ENCODE results near the gene DNAJB6. TPM values are rescaled to one million over a fixed set of nuclear protein-coding genes. Genes with fewer than 3 reads are reported as not detected.

DNAJB6 gene
- polyA plus RNA-seq, 12 donors = 114 to 166 (median 140) TPM; not detected in 1

DNA sequence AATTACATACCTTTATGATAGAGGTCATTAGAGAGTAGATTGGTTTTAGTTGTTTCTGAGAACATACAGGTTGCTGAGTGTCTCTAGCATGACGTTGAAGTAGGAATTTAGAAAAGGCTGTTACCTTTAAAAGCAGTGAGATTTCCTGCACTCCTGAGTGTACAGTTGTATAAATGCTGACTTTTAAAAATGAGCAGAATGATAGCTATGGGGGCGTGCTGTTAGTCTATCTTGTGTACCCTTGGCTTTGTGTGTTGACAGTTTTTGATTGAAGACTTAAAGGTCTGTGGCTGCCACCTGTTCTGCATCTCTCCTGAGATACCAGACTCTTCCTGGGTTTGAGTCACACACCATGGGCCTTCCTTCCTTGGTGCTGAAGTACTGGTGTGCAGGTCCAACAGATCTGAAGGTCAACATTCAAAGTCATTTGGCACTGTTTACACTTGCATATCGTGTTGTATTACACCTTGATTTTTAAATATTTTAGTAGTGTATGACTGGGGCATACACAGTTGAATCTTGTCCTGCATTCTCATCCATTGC, 23.8 kb downstream of the DNAJB6 start:
- DNase-seq = no peak

DNA sequence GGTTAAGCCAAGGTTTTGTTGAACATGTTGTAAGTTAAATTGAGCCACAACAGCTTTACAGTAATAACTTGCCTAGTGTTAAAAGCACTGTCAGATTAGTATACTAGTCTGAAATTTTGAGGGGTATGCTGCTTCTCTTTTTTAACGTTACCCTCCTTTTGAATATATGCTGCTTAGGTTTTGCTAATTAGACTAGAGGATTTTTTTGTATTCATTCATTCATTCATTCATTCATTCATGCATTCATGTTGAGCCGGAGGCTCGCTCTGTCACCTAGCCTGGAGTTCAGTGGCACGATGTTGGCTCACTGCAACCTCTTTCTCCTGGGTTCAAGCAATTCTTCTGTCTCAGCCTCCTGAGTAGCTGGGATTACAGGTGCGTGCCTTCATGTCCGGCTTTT, 24.7 kb downstream of the DNAJB6 start:
- no peak for DNase-seq

DNA sequence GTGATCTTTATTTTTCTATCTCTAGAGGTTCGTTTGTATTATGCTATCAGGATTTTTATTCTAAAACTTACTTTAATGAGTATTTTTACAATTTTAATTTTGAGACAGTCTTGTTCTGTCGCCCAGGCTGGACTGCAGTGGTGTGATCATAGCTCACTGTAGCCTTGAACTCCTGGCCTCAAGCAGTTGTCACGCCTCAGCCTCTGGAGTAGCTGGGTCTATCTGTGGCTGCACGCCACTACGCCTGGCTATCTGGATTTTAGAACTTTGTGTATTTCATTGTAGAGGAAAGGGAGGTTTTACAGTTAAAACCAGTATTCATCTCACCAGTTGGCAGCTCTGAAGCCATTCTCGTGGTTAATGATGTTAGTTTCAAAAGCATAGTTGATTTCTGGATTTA, 25.9 kb downstream of the DNAJB6 start:
- DNase-seq = no peak

DNA sequence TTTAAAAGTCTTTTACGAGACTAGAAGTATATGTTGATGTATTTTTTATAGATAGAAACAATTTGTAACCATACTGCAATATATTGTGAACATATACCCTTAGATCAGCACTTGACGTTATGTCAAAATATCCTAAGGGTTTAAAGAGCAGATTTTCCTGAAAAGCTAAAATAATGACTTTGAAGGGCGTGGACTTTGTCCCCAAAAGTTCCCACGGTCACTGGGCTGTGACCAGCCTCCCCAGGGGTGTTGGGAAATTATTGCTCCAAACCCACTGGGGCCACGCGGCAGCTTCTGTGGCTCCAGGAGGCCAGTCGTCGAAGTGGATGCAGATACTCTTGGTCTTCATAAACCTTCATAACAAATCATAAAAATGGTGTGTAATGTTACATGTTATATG, 29.9 kb downstream of the DNAJB6 start:
- DNase-seq = no peak

DNA sequence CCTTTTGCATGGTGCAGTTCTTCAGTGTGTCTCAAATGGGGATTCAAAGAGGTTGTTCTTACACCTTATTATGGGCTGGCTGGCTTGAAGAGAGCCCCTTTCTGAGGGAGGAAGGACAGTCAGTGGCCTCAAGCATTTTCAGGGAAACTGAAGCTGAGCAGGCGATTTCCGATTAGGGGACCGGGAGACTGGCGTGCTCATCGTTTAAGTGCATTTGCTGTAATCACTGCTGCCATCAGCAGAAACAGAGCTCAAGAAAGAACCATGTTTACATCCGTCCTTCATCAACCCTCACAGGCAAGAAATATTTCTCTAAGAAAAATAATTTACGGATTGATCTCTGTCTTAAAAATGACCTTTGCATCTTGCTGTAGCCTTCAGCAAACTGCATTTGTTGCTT, 32.2 kb downstream of the DNAJB6 start:
- no peak for DNase-seq

DNA sequence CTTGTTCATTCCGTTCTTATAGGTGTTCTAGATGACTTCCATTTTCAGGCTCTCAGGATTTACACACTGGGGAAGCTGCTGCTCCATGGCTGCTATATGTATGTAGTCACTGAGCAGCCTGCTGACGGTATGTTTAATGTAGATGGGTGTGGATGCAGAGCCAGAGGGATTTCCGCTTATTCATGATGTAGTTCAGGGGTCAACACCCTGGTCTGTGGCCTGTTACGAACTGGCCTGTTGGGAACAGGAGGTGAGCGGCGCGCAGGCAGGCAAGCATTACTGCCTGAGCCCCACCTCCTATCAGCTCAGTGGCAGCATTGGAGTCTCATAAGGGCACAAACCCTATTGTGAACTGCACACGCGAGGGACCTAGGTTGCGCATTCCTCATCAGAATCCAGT, 33.9 kb downstream of the DNAJB6 start:
- no peak for DNase-seq

DNA sequence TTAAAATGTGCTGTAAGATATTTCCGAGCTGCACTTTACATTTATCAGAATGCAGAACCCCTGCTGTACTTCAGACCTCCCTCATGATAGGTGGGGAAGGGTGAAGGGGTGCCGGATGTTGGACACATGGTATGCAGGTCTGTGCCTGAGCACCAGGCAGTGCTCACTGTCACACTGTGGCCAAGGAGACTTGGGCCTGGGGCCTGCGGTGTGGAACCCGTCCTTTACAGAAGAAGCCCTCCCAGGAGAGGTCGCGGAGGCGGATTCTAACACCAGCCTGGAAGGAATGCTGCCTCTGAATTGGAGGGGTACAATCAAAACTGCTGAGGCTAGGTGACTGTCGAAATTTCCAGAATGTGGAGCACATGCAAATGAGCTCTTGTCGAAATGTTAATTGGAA, 34.5 kb downstream of the DNAJB6 start:
- no peak for DNase-seq

DNA sequence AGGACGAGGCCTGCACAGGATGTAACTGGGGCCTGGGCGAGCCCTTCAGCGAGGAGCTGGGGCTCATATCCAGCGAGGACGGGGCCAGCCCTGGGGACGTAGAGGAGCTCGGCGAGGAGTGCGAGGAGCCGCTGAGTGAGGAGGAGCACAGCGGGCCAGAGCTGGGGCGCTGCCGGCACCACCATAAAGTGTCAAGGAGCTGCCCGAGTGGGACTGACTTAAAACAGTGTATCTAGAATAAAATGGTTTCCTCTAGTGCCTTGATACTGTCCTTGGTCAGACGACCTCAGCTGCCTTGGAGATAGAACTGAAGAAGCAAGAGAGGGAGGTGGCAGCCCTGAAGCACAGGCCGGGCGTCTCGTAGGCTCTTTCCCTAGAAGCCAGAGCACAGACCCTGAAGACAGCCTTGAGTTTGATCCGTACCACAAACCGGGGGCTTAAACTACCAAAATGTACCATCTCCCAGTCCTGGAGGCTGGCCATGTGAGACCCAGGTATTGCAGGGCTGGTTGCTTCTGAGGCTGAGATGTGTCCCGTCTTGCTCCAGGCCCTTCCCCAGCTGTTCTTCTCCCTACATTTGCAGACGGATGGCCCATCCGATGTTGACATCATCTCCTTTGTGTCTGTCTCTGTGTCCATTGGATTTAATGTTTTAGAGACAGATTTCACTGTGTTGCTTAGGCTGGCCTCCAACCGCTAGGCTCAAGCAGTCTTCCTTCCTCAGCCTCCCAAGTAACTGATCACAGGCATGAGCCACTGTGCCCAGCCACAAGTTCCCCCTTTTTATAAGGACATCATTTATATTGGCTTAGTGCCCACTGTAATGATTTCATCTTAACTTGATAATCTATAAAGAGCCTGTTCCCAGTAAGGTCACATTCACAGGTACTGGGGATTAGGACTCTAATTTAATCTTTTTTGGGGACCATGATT, 35.8 kb downstream of the DNAJB6 start:
- no peak for DNase-seq

DNA sequence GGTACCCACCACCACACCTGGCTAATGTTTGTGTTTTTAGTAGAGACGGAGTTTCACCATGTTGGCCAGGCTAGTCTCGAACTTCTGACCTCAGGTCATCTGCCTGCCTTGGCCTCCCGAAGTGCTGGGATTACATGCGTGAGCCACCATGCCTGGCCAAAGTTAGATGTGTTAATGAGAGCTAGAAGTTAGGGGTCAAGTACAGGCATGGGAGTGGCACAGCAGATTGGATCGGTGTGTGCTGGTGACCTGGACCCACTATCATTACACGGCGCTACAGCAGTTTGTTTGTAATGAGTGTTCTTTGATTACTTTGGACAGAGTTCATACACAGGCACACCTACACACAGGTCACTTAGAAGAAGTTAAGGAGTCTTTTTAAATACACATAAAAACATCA, 36.7 kb downstream of the DNAJB6 start:
- no peak for DNase-seq

DNA sequence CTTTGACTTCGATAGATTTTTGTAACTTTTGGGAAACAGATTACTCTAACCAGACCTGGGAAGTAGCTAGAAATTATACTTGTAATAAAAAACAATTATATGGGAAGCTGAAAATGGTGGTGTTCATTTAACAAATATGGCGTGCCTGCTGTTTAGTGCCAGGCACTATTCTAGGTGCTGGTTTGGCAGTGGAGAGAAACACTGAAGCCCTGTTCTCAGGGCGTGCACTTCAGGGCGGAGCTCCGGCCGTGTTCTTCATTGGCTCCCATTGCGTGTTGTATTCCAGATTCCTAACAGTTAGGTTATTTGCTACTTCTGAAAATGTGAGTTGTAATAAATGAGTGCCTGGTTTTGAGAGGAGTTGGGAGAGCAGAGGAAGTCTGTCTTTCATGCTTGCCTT, 38.6 kb downstream of the DNAJB6 start:
- DNase-seq = no peak

DNA sequence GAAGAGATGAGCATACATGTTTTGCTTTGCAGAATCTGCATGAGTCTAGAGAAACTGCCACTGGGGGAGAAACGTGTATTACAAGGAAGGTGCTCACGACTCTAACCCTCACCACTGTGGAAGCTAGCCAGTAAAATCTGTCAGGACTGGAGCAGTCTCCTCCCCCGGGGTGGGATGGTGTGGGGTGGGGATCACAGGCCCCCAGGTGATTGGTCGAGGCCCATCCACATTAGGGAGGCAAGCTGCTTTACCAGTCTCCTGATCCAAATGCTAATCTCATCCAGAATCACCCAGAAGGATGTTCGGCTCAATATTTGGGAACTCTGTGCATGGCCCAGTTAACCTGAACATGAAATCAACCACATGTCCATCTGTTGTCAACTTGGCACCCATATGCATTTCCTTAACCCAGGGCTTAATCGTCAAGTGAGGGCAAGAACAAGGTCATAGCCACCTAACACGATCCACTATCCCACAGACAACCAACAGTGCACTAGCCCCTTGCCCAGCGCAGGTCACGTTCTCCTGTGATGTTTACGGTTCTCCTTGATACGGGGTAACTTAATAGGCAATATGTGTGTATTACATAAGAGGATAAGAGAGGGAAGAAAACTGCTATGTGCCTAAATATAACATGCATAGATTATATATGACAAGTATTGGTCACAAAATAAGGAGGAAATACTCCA, 40.8 kb downstream of the DNAJB6 start:
- DNase-seq = no peak

DNA sequence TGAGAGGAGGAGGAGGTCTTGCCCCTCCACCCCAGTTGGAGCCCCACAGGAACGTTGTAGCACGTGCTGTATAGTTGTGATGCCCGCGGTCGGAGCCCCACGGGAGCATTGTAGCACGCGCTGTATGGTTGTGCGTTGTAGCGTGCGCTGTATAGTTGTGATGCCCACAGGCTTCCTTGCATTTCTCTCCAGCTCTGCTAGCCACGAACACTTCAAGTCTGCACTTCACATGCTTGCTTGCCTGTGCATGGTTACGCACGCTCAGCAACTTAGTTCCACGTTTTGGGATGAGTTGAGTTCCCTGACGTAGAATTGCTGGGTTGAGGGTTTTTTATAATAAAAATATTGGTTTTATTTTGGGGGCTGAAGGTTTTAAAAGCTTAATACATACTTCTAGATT, 41.6 kb downstream of the DNAJB6 start:
- no peak for DNase-seq

DNA sequence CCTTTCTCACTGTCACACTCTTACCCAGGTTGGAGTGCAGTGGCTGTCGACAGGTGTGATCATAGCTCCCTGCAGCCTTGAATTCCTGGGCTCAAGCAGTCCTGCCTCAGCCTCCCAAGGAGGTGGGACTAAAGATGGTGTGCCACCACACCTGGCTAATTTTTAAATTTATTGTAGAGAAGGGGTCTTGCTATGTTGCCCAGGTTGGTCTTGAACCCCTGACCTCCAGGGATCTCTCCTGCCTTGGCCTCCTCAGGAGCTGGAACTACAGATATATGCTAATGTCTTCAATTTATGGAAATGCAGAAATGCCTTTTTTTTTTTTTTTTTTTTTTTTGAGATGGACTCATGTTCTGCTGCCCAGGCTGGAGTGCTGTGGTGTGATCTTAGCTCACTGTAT, 42.7 kb downstream of the DNAJB6 start:
- DNase-seq = no peak

DNA sequence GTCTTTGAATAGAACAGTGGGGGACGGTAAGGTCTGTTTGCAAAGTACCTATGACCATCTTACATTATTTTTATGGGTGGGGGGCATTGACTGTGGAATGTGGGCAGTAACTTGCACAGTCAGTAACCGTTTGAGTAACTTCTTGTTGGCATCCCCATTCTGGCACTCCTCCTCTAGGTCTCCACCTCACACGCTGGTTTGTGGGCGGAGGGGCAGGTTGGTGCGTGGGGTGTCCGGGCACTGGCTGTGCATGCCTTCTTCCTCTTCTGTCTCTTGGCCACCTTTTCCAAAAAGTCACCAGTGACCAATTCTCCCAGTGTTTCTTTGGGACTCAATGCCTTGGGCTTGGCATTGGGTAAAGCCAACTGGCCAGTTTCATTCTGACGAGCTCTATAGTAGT, 43.6 kb downstream of the DNAJB6 start:
- no peak for DNase-seq

DNA sequence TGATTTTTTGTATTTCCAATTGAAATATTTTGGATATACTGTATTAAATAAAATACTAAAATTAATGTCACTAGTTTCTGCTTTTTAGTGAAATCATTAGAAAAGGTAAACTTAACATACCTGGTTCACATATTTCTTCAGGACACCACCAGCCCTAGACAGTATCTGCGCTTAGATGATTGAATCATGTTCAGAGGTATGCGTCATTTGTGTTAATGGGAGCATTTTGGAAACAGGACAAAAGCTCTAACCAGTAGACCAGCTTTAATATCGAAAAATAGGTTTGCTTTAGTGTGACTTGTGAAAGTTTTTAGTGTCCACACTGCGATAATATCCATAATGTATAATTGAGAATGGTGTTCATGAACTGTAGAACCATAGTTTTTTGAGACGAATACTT, 47.1 kb downstream of the DNAJB6 start:
- no peak for DNase-seq

DNA sequence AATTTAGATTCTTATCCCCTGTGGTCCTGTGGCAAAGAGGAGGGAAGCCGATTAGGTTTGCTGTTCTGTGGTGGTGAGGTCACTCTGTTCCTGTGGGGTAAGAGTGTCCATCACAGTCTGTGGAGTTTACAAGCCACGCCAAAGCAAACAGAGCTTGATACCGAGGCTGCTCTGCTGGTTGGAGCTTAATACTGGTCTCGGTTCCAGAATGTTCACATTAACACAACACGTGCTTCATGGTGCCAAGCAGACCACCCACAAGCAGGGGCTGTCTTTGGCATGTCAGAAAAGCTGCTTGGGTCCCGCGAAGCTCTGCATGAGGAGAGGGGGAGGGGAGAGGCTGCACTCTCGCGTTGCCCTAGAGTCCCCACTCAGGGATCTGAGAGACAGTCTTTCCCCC, 47.5 kb downstream of the DNAJB6 start:
- DNase-seq = no peak

DNA sequence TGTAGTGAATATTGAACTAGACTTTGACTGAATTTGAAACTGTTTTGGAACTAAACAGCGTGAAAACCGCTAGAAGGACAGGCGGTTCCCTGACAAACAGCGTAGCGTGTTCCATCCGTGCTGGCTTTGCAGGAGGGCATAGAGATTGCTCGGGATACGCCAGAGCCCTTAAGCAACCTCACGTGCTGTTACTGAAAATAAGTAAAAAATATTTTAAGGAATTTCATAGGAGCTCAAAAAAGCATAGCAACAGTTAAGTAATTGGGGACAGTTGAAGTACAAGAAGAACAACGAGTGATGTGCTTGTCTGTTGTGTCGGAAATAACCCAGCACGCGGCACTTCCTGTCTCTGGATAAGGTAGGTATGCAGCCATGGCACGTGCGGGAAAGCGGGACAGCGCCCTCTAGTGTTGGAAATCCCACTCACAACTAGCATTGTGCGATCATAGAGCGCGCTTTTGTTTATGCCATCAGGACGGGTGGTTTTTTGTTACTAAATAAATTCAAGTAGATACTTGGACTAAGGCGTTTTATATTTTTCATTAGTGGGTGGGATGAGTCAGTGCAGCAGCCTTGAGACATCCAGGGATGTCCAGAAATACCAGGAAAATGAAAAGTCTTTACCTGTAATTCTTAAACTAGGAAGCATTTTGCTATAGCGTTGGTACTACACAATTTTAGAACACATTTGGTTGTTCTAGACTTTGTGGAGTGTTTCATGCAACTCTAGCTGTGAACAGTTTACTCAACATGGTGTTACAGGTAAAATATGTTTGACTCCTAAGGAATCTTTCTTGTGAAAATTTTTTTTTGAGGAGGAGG, 50.4 kb downstream of the DNAJB6 start:
- DNase-seq = peak; percentile 66

DNA sequence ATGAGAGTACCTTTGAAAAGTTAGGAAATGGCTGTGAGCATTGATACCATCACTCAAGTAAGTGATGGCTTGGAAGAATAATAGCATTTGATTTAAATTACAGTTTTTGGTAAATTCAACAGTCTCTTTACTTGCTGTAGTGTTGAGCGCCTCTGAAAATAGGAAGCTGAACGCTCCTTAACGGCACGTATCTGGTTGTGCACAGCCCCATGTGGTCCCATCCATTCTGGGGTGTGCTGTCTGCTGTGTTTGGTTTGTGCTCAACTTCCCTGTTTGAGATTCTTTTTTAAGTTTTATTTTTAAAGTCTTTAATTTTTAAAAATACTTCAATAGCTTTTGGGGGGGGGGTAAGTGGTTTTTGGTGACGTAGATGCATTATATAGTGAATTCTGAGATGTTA, 51.5 kb downstream of the DNAJB6 start:
- no peak for DNase-seq

DNA sequence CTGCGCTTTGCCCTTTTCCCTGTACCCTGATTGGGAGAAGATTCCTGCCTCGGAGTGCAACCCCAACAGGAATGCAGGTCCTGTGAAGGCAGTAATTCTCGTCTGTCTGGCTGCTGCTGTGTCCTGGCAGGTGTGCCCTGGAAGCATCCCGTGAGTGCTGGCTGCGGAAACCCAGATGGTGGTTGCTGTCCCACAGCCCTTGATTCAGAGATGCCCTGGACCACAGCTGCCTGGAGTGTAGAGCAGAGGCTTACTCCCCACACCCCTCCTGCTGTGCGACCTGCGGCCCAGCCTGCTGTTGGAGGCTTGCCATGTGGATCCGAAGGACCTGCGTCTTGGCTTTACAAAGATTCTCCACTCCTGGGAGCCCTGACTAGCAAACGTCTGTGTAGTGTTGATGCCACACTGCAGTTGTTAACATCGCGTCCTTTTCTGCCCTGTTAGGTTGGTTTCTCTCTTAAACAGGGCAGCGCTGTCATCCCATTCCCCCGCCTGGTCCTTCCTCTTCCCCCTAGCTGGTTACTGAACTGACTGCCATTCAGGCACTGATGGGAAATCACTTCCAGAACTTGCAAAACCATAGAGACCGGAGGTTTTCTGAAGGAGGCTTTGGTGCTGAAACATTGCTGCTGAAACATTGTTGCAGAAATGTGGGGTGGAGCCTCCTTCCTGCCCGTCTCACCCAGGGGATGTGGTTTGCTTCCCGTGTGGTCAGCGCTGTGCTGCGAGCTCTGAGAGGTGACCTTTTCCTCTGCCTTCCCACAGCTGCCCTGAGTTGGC, 53.3 kb downstream of the DNAJB6 start:
- DNase-seq = no peak

DNA sequence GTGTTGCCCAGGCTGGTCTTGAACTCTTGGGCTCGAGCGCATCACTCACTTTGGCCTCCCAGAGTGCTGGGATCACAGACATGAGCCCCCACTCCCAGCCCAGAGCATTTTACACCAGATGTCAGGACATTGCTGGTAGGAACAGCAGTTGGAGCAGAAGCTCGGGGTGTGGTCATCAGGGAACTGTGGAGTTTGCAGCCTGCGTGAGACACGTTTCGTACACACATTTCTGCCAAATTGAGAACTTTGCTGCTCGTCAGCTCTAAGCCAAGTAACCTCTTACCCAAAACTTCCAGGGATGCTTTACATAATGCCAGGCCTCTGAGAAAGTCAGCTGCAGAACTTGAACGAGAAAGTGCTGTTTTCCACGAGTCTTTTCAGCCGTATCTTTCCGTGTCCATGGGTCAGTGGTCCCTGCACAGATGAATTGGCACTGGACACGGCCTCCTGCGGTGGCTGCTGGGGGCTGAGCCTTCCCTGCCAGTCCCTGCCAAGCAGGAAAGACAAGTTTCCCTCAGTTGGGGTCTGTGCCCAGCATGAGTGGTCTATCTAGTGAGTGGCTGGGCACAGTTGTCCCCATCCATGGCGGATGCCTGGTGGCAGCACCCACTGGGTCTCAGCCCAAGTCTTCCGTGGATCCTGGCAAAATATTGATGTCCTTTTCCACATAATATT, 54.4 kb downstream of the DNAJB6 start:
- DNase-seq = no peak

Measured in muscle of arm (tissue), 12 donors.